GM12891 (cell line): ENCODE measurements around the gene REC8.

Experiments
- POLR2A ChIP-seq: IDR thresholded peaks from 2 replicates; pipeline ENCODE4 v1.6.1; 2011; ENCODE audit warnings: low read depth, low read length, control low read depth
- POLR2AphosphoS5 ChIP-seq: IDR thresholded peaks from 2 replicates; pipeline ENCODE4 v1.6.1; 2011; ENCODE audit warnings: low read depth, low read length, control low read depth
- SPI1 ChIP-seq: IDR thresholded peaks from 2 replicates; pipeline ENCODE4 v1.6.1; 2011; ENCODE audit warnings: low read depth, low read length, control low read depth
- TAF1 ChIP-seq: IDR thresholded peaks from 2 replicates; pipeline ENCODE4 v1.6.1; 2011; ENCODE audit warnings: low read depth, low read length, control low read depth

- TF ChIP-seq POLR2A (no peak), POLR2AphosphoS5 (no peak), TAF1 (no peak), SPI1 (0 out of 2 replicates have a peak, but pooled peaks have one; percentile 0)
These were observed 25.2 kb downstream of the REC8 start for GRCh38 chr14:24197056-24197450.
